SH-SY5Y (cell line): ENCODE measurements around the gene BTN2A1.

Source experiments
- GATA2 ChIP-seq: IDR thresholded peaks from 2 replicates; pipeline ENCODE4 v1.6.1; 2011; ENCODE audit warnings: mild to moderate bottlenecking, low read depth, low read length
- GATA3 ChIP-seq: IDR thresholded peaks from 2 replicates; pipeline ENCODE4 v1.6.1; 2011; ENCODE audit warnings: low read depth, mild to moderate bottlenecking, low read length, moderate library complexity

DNA sequence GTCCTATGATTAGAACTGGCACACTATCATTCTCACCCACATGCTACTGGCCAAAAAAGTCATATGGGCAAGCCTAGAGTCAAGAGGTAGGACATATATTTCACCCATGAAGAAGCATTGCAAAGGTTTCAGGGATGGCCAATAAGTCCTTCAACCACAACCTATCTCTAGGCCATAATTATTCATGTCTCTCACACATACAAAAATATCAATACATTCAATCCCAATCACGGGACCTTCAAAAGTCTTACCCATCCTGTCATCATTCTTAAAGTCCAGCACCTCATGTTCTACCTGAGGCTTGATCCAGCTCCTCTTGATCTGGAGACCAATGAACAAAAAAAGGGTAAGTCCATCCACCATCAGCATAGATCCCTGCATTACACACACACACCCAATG, 29.7 kb downstream of the BTN2A1 start:
- TF ChIP-seq GATA2, result no peak
- TF ChIP-seq GATA3, result no peak
